ENCODE measurements around the gene MECR.

Gene MECR, protein sequence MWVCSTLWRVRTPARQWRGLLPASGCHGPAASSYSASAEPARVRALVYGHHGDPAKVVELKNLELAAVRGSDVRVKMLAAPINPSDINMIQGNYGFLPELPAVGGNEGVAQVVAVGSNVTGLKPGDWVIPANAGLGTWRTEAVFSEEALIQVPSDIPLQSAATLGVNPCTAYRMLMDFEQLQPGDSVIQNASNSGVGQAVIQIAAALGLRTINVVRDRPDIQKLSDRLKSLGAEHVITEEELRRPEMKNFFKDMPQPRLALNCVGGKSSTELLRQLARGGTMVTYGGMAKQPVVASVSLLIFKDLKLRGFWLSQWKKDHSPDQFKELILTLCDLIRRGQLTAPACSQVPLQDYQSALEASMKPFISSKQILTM

DNA sequence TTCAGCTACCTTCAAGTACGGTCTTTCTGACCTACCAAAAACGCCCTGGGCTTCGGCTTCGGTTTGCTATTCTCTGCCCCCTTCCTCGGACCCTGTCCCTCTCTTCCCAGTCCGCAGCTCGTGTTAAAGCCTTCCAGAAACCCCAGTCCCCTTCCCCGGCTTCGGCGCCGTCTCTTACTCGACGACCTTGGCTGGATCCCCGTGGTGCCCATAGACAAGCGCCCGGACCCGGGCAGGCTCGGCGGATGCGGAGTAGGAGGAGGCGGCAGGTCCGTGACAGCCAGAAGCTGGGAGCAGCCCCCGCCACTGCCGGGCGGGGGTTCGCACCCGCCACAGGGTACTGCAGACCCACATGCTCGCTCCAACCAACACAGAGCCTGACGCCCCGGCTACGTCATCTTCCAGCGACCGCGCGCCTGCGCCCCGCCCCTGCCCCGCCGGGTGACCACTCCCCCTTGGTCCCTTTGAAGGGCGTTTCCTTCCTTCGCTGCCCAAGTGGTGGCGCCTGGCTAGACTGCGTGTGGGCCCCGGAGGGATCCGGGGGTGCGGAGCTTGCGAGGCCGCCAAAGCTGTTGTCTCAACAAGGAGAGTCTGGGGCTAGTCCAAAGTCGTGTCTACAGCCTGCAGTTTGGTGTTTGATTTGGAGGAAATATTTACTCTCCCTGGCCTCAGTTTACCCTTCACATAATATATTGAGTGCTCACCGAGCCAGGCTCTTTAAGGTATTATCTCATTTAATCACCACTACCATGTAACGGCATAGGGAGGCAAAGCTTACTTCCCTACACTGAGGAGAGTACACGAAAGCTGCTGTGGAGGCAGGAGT is at the start of gene MECR:
MECR (minus strand) TSS at position 382 of the 826 bp plus-strand sequence; CDS start at position 354, 28 bp downstream.
- DNase-seq (ENCODE audit: low read depth in 2 of 2), result peak; percentile 90 to 93

GRCh38 chr1:29279951-29280391 is 49.2 kb upstream of the MECR start:
- no peak for DNase-seq (ENCODE audit: low read depth in 2 of 2)

DNA sequence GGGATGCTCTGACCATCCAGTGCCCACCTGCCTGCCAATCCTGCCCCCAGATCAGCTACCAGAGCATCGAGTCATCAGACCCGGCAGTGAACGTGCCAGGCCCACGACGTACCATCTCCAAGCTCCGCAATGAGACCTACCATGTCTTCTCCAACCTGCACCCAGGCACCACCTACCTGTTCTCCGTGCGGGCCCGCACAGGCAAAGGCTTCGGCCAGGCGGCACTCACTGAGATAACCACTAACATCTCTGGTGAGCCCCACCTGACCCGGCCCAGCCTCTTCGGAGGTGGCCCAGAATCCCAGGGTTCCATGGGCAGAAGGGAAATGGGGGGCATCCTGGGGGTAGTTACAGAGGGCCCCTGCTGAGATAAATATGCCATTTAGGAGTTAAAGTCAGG is 48.7 kb upstream of the MECR start:
- no peak for DNase-seq (ENCODE audit: low read depth in 2 of 2)

GRCh38 chr1:29278124-29278523 is 47.4 kb upstream of the MECR start:
- DNase-seq (ENCODE audit: low read depth in 2 of 2), result no peak

DNA sequence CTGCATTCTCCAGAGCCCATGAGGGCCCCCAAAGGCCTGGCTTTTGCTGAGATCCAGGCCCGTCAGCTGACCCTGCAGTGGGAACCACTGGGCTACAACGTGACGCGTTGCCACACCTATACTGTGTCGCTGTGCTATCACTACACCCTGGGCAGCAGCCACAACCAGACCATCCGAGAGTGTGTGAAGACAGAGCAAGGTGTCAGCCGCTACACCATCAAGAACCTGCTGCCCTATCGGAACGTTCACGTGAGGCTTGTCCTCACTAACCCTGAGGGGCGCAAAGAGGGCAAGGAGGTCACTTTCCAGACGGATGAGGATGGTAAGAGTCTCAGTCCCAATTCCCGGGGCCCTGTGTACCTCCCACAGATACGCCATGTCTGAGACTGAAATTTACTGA is 44.7 kb upstream of the MECR start:
- no peak for DNase-seq (ENCODE audit: low read depth in 2 of 2)

DNA sequence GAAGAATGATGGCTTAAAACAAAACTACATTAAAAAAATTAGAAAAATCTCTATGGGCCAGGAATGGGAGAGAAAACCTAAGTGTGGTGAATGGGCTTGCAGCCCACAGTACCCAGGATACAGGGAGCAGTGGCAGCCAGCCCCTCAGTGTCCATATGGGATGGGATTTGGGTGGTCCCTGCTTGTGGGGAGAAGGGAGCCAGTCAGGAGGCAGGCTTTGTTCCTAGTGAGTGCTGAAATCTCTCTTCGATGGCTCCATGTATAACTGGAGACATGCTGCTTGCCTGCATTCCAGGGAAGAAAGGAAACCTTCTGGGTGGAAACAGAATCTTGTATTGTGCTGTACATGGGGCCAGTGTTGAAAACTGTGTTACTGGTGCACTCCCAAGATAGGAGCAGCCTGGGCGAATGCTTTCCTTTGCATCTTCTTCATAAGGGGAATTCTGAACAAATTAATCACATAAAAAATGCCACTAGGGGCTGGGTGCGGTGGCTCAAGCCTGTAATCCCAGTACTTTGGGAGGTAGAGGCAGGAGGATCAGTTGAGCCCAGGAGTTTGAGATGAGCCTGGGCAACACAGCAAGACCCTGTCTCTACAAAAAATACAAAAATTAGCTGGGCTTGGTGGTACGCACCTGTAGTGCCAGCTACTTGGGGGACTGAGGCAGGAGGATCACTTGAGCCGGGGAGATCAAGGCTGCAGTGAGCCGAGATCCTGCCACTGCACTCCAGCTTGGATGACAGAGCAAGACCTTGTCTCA is 41.6 kb upstream of the MECR start:
- DNase-seq (ENCODE audit: low read depth in 2 of 2), result no peak

DNA sequence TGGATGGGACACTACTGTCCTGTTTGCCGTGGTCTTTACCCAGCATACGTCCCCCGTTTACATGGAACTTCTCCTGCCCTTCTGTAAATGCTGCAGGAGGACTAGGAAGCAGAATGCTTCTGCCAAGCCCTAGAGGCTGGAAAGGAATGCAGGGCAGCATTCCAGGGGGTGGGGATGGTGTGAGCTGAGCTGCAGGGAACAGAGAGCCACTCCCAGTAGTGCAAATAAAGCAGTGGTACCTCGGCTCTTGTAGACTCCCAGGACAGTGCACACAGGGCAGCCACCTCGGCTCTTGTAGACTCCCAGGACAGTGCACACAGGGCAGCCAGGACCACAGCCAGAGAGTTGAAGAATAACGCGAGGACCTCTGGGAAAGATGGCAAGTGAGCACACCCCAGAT is 41.0 kb upstream of the MECR start:
- DNase-seq (ENCODE audit: low read depth in 2 of 2), result no peak

GRCh38 chr1:29270929-29271521 is 40.3 kb upstream of the MECR start:
- no peak for DNase-seq (ENCODE audit: low read depth in 2 of 2)

- no peak for DNase-seq (ENCODE audit: low read depth in 2 of 2)
Observed at GRCh38 chr1:29269382-29269781, 38.6 kb upstream of the MECR start.

GRCh38 chr1:29267321-29268070 is 36.8 kb upstream of the MECR start:
- no peak for DNase-seq (ENCODE audit: low read depth in 2 of 2)

DNA sequence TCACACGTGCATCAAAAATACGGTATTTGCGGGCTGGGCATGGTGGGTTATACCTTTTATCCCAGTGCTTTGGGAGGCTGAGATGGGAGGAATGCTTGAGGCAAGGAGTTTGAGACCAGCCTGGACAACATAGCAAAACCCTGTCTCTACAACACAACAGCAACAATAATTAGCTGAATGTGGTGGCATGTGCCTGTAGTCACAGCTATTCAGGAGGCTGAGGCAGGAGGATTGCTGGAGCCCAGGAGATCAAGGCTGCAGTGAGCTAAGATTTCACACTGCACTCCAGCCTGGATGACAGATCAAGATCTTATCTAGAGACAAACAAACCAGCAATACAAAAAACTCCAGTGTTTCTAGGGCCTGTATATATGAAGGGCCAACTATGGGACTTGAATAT is 36.2 kb upstream of the MECR start:
- DNase-seq (ENCODE audit: low read depth in 2 of 2), result no peak

DNA sequence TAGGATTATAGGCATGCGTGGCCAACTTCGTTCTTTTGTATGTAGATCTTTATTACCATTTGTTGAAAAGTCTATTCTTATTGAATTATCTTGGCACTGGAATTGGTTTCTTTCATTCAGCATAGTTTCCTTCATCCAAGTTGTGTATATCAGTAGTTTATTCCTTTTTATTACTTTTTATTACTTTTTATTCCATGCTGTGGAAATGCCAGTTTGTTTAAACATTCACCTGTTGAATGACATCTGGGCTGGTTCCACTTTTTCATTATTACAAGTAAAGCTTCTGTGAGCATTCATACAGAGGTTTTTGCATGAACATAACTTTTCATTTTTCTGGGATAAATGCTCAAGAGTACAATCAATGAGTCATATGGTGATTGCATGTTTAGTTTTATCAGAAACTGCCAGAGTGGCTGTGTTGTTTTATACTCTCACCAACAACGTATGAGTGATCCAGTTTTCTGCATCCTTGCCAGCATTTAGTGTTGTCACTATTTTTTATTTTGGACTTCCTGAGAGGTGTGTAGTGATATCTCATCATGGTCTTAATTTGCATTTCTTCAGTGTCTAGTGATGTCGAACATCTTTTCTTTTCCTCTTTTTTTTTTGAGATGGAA is 34.1 kb upstream of the MECR start:
- no peak for DNase-seq (ENCODE audit: low read depth in 2 of 2)

DNA sequence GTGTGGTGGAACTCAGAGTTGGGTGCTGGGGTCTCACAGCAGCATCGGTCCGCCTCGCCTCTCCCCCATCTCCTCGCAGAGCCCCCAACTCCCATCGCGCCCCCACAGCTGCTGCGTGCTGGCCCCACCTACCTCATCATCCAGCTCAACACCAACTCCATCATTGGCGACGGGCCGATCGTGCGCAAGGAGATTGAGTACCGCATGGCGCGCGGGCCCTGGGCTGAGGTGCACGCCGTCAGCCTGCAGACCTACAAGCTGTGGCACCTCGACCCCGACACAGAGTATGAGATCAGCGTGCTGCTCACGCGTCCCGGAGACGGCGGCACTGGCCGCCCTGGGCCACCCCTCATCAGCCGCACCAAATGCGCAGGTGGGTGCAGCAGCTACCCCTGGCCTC is 29.8 kb upstream of the MECR start:
- DNase-seq (ENCODE audit: low read depth in 2 of 2), result no peak

GRCh38 chr1:29259802-29260441 is 29.2 kb upstream of the MECR start:
- DNase-seq (ENCODE audit: low read depth in 2 of 2), result peak in 1 of 2 donors; percentile 26

- no peak for DNase-seq (ENCODE audit: low read depth in 2 of 2)
Observed at GRCh38 chr1:29258976-29259801, 28.5 kb upstream of the MECR start.

- no peak for DNase-seq (ENCODE audit: low read depth in 2 of 2)
Observed at GRCh38 chr1:29258189-29258975, 27.6 kb upstream of the MECR start.

DNA sequence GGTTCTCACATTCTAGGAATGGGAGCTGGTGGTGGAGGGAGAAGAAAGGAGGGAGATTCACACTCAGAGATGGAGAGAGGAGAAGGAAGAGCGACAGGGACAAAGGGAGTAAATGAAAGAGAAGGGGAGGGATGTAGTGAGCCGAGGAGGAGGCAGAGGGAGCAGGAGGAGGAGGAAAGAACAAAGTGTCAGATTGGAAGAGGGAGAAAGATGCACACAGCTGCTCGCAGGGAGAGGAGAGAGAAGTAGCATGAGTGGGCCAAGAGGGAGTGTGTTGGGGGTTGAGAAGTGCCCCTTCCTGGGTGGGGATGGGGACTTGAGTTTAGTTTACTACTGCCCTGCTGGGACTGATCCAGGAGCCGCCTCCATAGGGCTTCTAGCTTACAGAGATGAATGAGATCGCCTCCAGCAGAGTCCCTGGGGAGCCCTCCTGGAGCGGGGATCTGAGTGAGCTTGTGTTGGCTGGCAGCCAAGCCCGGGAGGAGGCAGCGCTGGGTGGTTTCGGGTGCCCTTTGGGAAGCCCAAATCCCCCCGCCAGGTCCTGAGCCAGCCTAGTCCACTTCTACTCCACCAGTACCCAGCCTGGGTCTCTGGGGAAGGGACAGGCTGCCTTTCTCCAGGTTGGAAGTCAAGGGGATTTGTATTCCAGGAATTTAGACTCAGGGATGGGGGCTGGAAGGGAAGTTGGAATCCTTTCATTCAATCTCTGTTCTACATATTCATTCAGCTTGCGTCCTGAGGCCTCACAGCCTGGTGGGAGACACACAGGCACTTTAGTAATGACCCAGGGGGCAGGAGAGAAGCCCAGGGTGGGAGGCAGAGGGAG is 26.5 kb upstream of the MECR start:
- no peak for DNase-seq (ENCODE audit: low read depth in 2 of 2)

DNA sequence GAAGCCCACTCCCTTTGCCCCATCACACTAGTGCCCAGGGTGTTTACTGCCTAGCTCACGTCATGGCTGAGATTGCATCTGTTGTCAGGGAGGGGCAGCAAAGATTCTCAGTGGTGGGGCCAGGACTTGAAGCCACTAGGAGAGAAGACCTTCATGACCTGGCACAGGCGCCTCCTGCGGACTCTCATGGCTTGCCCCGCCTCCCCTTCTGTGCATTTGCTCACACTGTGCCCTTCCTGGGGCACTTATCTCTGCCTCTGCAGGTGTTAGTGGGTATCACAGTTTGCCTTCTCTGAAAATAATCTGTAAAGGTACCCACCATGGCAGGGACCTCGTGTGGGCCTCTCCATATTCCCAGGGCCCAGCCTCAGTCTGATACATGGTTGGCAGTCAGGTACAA is 25.7 kb upstream of the MECR start:
- DNase-seq (ENCODE audit: low read depth in 2 of 2), result no peak
